Measurements from ENCODE around the gene PRM1. TPM values are rescaled to one million over a fixed set of nuclear protein-coding genes. Genes with fewer than 3 reads are reported as not detected.

The PRM1 gene
- total and polyA plus RNA-seq, 2 of the 13 experiments (the other 11 are each of a cell fraction or from before 2014, with no cell fraction given) = not detected

- TF ChIP-seq TRIM22 (IDR thresholded peaks at IDR 0.05) = no peak
- TF ChIP-seq IKZF5 (CRISPR knock-in tag; IDR thresholded peaks at IDR 0.05) = no peak
- no peak for TF ChIP-seq NCOR1 (IDR thresholded peaks at IDR 0.05; ENCODE audit: borderline replicate concordance, low read length)
- TF ChIP-seq BHLHE40 (IDR thresholded peaks at IDR 0.05; ENCODE audit: low read length) = no peak
Observed at GRCh38 chr16:11276896-11277593, 4.1 kb downstream of the PRM1 start (continued).

- Histone ChIP-seq H3K36me3 (replicated peaks in 1 of 2; ENCODE audit: control insufficient read depth in 1 of 2, insufficient read depth in 2 of 2, low read length in 2 of 2) (no peaks in the 10 kb centered on the region), H3K27me3 (ENCODE audit: control insufficient read depth in 1 of 2, insufficient read depth in 2 of 2, low read length in 2 of 2) (no peaks in the 10 kb centered on the region), H3K4me2 (ENCODE audit: low read depth, low read length) (no peak within 1 kb of the TSS), H2AFZ (ENCODE audit: low read length) (no peak within 1 kb of the TSS), H4K20me1 (ENCODE audit: insufficient read depth, low read length) (no peaks in the 10 kb centered on the region), H3K9ac (ENCODE audit: insufficient read depth, low read depth, low read length) (no peak within 1 kb of the TSS; the same call in 1 of the 2 replicates), H3K9me3 (ENCODE audit: low read length) (no peaks in the 10 kb centered on the region), H3K4me1 (ENCODE audit: insufficient read depth, low read length) (peaks cover 98% of the 10 kb centered on the region), H3K79me2 (ENCODE audit: insufficient read depth, low read length) (no peaks in the 10 kb centered on the region), H3K27ac (ENCODE audit: extremely low read length, insufficient read depth, low read length) (peak within 1 kb of the TSS; percentile 97), H3K4me3 (replicated peaks in 1 of 3; ENCODE audit: insufficient read depth in 1 of 3, low read depth in 2 of 3, low read length in 3 of 3) (no peak within 1 kb of the TSS)
- intact Hi-C loops (cut with micrococcal nuclease; ENCODE audit: unreplicated experiment) = no loop called here
- no peak for ATAC-seq
- no peak for FAIRE-seq
- DNase-seq (ENCODE audit: low spot score) = no peak
- in situ Hi-C loops (cut with HindIII; ENCODE audit: extremely low pct_ligation_motif_present, low pct_unique_long_range_greater_than_20kb) = no loop called here
- no TSS peak for BruUV-seq (replicated peaks)
- ChIA-PET CTCF (ENCODE audit: low intra/inter-chr PET ratio, low total read pairs) (no interaction called here), POLR2A (interaction anchor here (0.8 to 14.0 kb wide), 6 partner anchors 19 to 137 kb away, joined by 3 to 351 read pairs (median 4); partner anchors contain the start of gene SOCS1)
- 98% methylated on average over 26 of the region's 26 CpGs for WGBS (ENCODE audit: low lambda C conversion rate)
- TF ChIP-seq MEF2D (CRISPR knock-in tag; IDR thresholded peaks at IDR 0.05) (no peak), TBX3 (IDR thresholded peaks at IDR 0.05; ENCODE audit: borderline replicate concordance) (no peak), SP140L (CRISPR knock-in tag; IDR thresholded peaks at IDR 0.05; ENCODE audit: borderline replicate concordance) (no peak), RBAK (CRISPR knock-in tag; IDR thresholded peaks at IDR 0.05) (0 out of 2 replicates have a peak, but pooled peaks have one; percentile 23), KLF13 (CRISPR knock-in tag; IDR thresholded peaks at IDR 0.05) (no peak), PRPF4 (IDR thresholded peaks at IDR 0.05; ENCODE audit: low read depth, low read length, poor library complexity, severe bottlenecking) (no peak), ZNF414 (CRISPR knock-in tag; IDR thresholded peaks at IDR 0.05) (no peak), ZNF788 (CRISPR knock-in tag; IDR thresholded peaks at IDR 0.05; ENCODE audit: borderline replicate concordance) (0 out of 2 replicates have a peak, but pooled peaks have one; percentile 37), IRF2 (CRISPR knock-in tag; IDR thresholded peaks at IDR 0.05) (no peak), ZBTB38 (CRISPR knock-in tag; IDR thresholded peaks at IDR 0.05) (peak; percentile 77), ZBTB39 (CRISPR knock-in tag; IDR thresholded peaks at IDR 0.05) (0 out of 2 replicates have a peak, but pooled peaks have one; percentile 36)
Observed at GRCh38 chr16:11276143-11276895, 4.8 kb downstream of the PRM1 start, which contains the start of gene PRM2. Gene PRM2, minus strand, starts transcription at chr16:11276480. Its CDS starts 110 bp downstream, at chr16:11276370.
